G401 (cell line): ENCODE results near the gene GLI2. TPM values are rescaled to one million over a fixed set of nuclear protein-coding genes. Genes with fewer than 3 reads are reported as not detected.

Source experiments
- DNase-seq: peaks from one replicate; pipeline ENCODE4 v3.0.0-alpha.2; 2015; ENCODE audit warnings: low spot score
- in situ Hi-C: cut with HindIII; loops from 2 replicates; pipeline ENCODE4 v1.10.0; 2016; ENCODE audit warnings: low sequenced_read_pairs, mixed read lengths
- total RNA-seq: library from RNA; depleted of rRNA; stranded (reverse); fragments of >200 nt; shearing (Covaris generic); gene quantifications from 2 replicates; pipeline ENCODE4 v1.2.3, GENCODE V29; 2014; rRNA removed

The GLI2 gene
- not detected in 2 replicates for total RNA-seq

DNA sequence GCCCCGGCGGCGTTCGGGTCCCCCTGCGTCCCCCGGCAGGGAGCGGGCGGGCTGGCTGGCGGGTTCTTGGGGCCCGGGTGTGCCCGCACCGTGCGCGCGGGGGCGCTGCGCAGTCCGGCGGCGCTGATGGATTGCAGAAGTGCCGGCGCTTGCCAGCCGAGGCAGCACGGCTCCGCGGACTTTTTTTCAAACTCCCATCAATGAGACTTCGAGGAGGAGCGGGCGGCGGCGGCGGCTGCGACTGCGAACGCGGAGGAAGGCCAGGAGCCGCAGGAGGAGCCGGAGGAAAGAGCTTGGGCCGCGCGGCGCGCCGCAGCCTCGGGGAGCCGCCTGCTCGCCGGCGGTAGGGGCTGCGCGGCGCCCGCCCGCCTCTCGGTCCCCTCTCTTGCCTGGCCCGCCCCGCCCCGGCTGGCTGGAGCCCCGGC, at the start of gene GLI2:
Gene GLI2, plus strand, starts transcription at position 123 of the 425 bp plus-strand sequence. CDS start 61,453 bp downstream, outside the sequence.
- peak; percentile 29 for DNase-seq
- in situ Hi-C loops = no loop called here

DNA sequence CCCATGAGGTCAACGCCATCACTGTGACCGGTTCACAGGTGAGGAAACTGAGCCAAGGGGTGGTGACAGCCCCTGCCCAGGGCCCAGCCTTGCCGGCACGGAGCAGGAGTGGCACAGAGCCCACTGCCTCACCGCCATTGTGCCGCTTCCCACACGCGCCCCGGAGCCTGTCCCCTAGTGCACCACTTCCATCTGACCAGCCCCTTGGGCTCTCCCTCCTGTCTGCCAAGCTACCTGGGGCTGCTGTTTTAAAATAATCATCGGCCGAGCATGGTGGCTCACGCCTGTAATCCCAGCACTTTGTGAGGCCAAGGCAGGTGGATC, 49.7 kb upstream of the GLI2 start:
- in situ Hi-C loops = no loop called here
- DNase-seq = no peak

DNA sequence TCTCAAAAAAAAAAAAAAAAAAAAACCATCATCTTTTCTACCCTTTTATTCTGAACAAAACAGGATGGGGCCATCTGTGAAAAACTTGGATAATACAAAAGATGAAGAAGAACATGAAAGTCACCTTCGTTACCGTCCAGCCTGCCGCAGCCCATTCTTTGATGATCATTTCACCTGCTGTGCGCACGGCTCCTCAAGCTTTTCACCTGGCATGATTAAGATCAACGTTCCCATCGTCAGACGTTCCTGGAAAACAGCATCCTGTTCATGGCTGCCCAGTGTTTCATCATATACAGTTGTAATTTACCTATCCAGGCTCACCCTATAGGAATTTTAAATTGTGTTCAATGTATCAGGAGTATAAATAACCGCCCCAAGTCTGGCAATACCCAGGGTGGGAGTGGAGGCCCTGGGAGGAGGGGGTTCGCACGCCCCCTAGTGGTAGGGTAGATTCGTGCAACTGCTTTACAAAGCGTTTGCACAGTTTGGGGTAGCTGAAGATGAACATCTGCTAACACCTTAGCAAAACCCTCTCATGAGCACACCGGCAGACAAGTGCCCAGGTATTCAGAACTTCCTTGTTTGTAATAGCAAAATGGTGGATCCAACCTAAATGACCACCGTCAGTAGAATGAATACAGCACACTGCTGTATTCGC, 49.0 kb upstream of the GLI2 start:
- no peak for DNase-seq
- in situ Hi-C loops = no loop called here

- in situ Hi-C loops = no loop called here
- DNase-seq = no peak
These were observed 48.5 kb upstream of the GLI2 start for GRCh38 chr2:120687210-120687609.

GRCh38 chr2:120690521-120690920, 45.1 kb upstream of the GLI2 start:
- no peak for DNase-seq
- in situ Hi-C loops = no loop called here

- in situ Hi-C loops = no loop called here
- no peak for DNase-seq
These were observed 44.3 kb upstream of the GLI2 start for GRCh38 chr2:120691410-120691809.

GRCh38 chr2:120692691-120693090, 43.0 kb upstream of the GLI2 start:
- no peak for DNase-seq
- in situ Hi-C loops = no loop called here

DNA sequence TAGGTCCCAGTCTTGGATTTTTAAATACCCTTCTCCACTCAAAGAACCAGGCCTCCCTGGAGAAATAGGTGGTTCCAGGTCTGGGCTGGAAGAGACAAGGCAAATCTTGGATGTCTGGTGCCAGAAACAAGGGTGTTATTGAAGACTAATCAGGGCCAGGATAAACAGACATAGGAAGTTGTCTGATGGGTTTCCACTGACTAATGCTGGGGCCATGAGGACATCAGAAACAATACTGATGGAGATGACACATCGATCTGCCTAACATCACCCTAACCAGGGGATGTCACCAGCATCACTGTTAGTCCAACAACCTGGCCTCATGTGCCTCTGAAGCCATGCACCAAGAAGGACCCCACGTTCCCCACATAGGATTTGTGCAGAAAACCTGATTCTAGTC, 42.5 kb upstream of the GLI2 start:
- in situ Hi-C loops = no loop called here
- DNase-seq = no peak

GRCh38 chr2:120694034-120694433, 41.6 kb upstream of the GLI2 start:
- DNase-seq = no peak
- in situ Hi-C loops = no loop called here

- in situ Hi-C loops = no loop called here
- no peak for DNase-seq
These were observed 38.2 kb upstream of the GLI2 start for GRCh38 chr2:120697471-120697870.

GRCh38 chr2:120699292-120699691, 36.4 kb upstream of the GLI2 start:
- no peak for DNase-seq
- in situ Hi-C loops = no loop called here

GRCh38 chr2:120700659-120701058, 35.0 kb upstream of the GLI2 start:
- in situ Hi-C loops = no loop called here
- no peak for DNase-seq

GRCh38 chr2:120701096-120701495, 34.6 kb upstream of the GLI2 start:
- in situ Hi-C loops = no loop called here
- DNase-seq = no peak

DNA sequence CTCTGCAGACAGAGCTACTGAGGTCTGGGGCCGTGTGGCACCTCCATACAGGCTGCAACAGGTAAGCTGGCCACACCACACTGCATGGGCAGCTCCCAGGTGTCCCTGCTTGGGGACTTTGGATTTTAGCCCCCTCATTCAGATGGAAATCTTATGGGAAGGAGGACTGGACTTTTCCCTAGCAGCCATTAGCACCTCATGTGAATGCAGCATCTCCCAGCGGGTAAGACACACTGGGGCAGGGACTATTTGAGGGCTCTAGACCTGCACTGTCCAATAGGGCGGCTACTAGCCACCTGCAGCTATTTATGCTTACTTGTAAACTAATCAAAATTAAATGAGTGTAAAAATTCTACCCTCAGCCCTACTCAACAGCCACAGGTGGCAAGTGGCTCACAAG, 34.2 kb upstream of the GLI2 start:
- no peak for DNase-seq
- in situ Hi-C loops = no loop called here

DNA sequence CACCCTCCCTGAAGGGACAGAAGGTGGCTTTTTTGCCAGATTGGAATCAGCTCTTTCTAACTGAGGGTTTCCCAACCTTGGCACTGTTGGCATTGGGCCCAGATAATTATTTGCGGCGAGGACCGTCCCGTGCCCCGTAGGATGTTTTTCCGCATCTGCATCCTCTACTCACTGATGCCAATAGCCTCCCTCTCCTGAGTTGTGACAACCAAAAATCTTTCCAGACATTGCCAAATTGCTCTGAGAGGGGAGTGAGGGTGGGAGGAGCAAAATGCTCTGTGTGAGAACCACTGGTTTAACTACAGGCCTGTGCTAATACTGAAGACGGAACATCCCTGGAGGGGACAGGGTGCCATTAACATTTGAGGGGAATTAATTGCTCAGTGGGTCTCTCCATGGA, 33.6 kb upstream of the GLI2 start:
- no peak for DNase-seq
- in situ Hi-C loops = no loop called here

DNA sequence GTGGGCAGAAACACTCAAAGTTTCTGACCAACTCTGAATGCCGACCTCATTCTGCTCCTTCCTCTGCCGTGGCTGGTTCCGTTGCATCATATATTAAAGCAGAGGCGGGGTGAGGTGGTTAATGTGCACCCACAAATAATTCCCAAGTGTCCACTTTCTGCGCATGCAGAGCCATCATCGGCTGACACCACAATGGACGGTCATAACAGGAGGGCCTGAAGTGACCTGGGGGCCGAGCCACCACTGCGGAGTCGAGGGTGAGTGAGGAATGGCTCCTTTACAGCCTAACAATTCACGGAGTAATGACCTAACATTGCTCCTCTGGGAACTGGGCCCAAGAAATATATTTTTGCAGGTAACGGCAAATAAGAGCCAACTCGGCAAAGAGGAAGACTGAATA, 32.9 kb upstream of the GLI2 start:
- in situ Hi-C loops = no loop called here
- DNase-seq = no peak

- no peak for DNase-seq
- in situ Hi-C loops = no loop called here
These were observed 32.2 kb upstream of the GLI2 start for GRCh38 chr2:120703330-120703994.

GRCh38 chr2:120704696-120705095, 31.0 kb upstream of the GLI2 start:
- in situ Hi-C loops = no loop called here
- no peak for DNase-seq

DNA sequence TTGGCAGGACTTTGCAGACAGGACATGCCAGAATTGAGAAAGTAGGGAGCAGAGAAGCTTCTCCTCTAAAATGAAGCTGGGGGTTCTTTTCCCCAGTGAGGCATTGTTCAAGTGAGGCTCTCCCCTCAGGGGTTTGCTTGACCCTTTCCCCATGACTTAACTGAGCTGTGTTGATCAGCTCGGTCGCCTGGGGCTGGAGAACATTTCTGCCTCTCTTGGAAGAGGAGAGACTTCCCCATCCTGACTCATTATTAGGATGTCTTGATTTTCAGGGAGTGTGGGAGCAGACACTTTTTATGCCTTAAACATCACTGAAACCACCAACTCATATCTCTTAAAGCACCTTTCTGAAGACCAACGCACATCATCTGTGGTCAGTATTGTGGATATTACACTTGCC, 27.9 kb upstream of the GLI2 start:
- no peak for DNase-seq
- in situ Hi-C loops = no loop called here

- DNase-seq = no peak
- in situ Hi-C loops = no loop called here
These were observed 26.6 kb upstream of the GLI2 start for GRCh38 chr2:120708944-120709607.

DNA sequence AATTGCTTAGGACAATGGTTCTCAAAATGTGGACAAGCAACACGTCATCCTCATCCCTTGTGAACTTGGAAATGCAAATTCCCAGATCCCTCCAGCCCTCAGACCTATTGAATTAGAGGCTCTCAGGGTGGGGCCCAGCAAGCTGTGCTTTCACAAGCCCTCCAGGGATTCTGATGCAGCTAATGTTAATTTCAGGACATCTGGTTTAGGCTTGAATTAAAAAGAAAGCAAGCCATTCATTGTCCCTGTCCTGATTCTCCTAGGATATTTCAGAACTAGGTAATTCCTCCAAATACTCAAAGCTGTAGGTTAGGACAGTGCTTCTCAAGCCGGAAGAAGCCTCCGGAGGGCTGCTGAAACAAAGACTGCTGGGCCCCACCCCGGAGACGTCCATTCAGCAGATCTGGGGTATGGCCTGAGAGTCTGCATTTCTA, 26.0 kb upstream of the GLI2 start:
- in situ Hi-C loops = no loop called here
- DNase-seq = no peak
